ENCODE measurements around the gene DAB1. TPM values are rescaled to one million over a fixed set of nuclear protein-coding genes. Genes with fewer than 3 reads are reported as not detected.

Gene DAB1
- total RNA-seq, 1 donor = not detected

GRCh38 chr1:57272150-57272549 is 151.7 kb downstream of the DAB1 start:
- DNase-seq (ENCODE audit: insufficient read length, low spot score, missing footprints) = no peak
- Histone ChIP-seq H3K4me2 (ENCODE audit: insufficient read depth, low read length) (no peak overlapping the region), H4K20me1 (ENCODE audit: insufficient read depth, low read length) (no peaks in the 10 kb centered on the region), H3K4me3 (ENCODE audit: insufficient read depth, low read length) (no peak overlapping the region), H2AFZ (ENCODE audit: low read length) (no peak overlapping the region), H3K27me3 (ENCODE audit: insufficient read depth, low read length) (no peaks in the 10 kb centered on the region), H3K36me3 (ENCODE audit: insufficient read depth, low read length) (no peaks in the 10 kb centered on the region), H3K27ac (ENCODE audit: low read depth, low read length) (no peak overlapping the region), H3K4me1 (ENCODE audit: insufficient read depth, low read length) (no peaks in the 10 kb centered on the region), H3K9me3 (ENCODE audit: low read depth, low read length) (no peaks in the 10 kb centered on the region), H3K79me2 (ENCODE audit: insufficient read depth, low read length) (no peaks in the 10 kb centered on the region)
- TF ChIP-seq CTCF (IDR thresholded peaks at IDR 0.05; ENCODE audit: extremely low read depth, low read depth, low read length) = no peak

GRCh38 chr1:57270927-57271698 is 152.7 kb downstream of the DAB1 start:
- H3K79me2 ChIP-seq (ENCODE audit: insufficient read depth, low read length) = no peaks in the 10 kb centered on the region
- no peaks in the 10 kb centered on the region for H3K27me3 ChIP-seq (ENCODE audit: insufficient read depth, low read length)
- H3K27ac ChIP-seq (ENCODE audit: low read depth, low read length) = no peak overlapping the region
- TF ChIP-seq CTCF (IDR thresholded peaks at IDR 0.05; ENCODE audit: extremely low read depth, low read depth, low read length) = no peak
- H3K4me3 ChIP-seq (ENCODE audit: insufficient read depth, low read length) = no peak overlapping the region
- no peaks in the 10 kb centered on the region for H3K4me1 ChIP-seq (ENCODE audit: insufficient read depth, low read length)
- no peak for DNase-seq (ENCODE audit: insufficient read length, low spot score, missing footprints)
- no peak overlapping the region for H3K4me2 ChIP-seq (ENCODE audit: insufficient read depth, low read length)
- no peaks in the 10 kb centered on the region for H3K36me3 ChIP-seq (ENCODE audit: insufficient read depth, low read length)
- H4K20me1 ChIP-seq (ENCODE audit: insufficient read depth, low read length) = no peaks in the 10 kb centered on the region
- no peaks in the 10 kb centered on the region for H3K9me3 ChIP-seq (ENCODE audit: low read depth, low read length)
- H2AFZ ChIP-seq (ENCODE audit: low read length) = no peak overlapping the region

- H3K9me3 ChIP-seq (ENCODE audit: low read depth, low read length) = peaks cover 2% of the 10 kb centered on the region
- no peak overlapping the region for H2AFZ ChIP-seq (ENCODE audit: low read length)
- DNase-seq (ENCODE audit: insufficient read length, low spot score, missing footprints) = no peak
These were observed 154.1 kb downstream of the DAB1 start for GRCh38 chr1:57269630-57270225.

More at GRCh38 chr1:57269630-57270225, 154.1 kb downstream of the DAB1 start:
- Histone ChIP-seq H3K27me3 (ENCODE audit: insufficient read depth, low read length) (no peaks in the 10 kb centered on the region), H3K79me2 (ENCODE audit: insufficient read depth, low read length) (no peaks in the 10 kb centered on the region), H3K4me3 (ENCODE audit: insufficient read depth, low read length) (no peak overlapping the region), H3K27ac (ENCODE audit: low read depth, low read length) (no peak overlapping the region), H4K20me1 (ENCODE audit: insufficient read depth, low read length) (no peaks in the 10 kb centered on the region), H3K4me1 (ENCODE audit: insufficient read depth, low read length) (no peaks in the 10 kb centered on the region), H3K4me2 (ENCODE audit: insufficient read depth, low read length) (no peak overlapping the region), H3K36me3 (ENCODE audit: insufficient read depth, low read length) (no peaks in the 10 kb centered on the region)
- no peak for TF ChIP-seq CTCF (IDR thresholded peaks at IDR 0.05; ENCODE audit: extremely low read depth, low read depth, low read length)

Measured in osteoblast (primary cell).